Smooth muscle cell (in vitro differentiated cells): ENCODE data around the gene MICALL1. TPM values are rescaled to one million over a fixed set of nuclear protein-coding genes. Genes with fewer than 3 reads are reported as not detected.

Experiments
- DNase-seq: peaks from one replicate; lab custom pipeline; 2025; ENCODE audit not compliant: unreplicated experiment; lab: John Stamatoyannopoulos, UW
- H2AFZ ChIP-seq: fragments of 200-600 bp; sonication (generic); 2 replicates; pipeline ENCODE4 v1.6.0; 2016; ENCODE audit warnings: antibody characterized with exemption, low read depth, mild to moderate bottlenecking
- H3F3A ChIP-seq: fragments of 200-600 bp; sonication (generic); 2 replicates; pipeline ENCODE4 v1.6.0; 2017; ENCODE audit warnings: antibody characterized with exemption, low read depth
- H3K27ac ChIP-seq: fragments of 200-600 bp; sonication (generic); 2 replicates; pipeline ENCODE4 v1.5.1; 2016; ENCODE audit warnings: low read depth, mild to moderate bottlenecking
- H3K27me3 ChIP-seq: fragments of 200-600 bp; sonication (generic); 2 replicates; pipeline ENCODE4 v1.6.1; 2016; ENCODE audit warnings: low read depth, mild to moderate bottlenecking
- H3K36me3 ChIP-seq: fragments of 200-600 bp; sonication (generic); 2 replicates; pipeline ENCODE4 v1.5.1; 2016; ENCODE audit warnings: low read depth
- H3K4me1 ChIP-seq: fragments of 200-600 bp; sonication (generic); 2 replicates; pipeline ENCODE4 v1.5.1; 2016; ENCODE audit warnings: low read depth
- H3K4me2 ChIP-seq: fragments of 200-600 bp; sonication (generic); 2 replicates; pipeline ENCODE4 v1.6.0; 2016; ENCODE audit warnings: mild to moderate bottlenecking
- H3K4me3 ChIP-seq: fragments of 200-600 bp; sonication (generic); 2 replicates; pipeline ENCODE4 v1.5.1; 2016; ENCODE audit warnings: mild to moderate bottlenecking
- H3K79me2 ChIP-seq: fragments of 200-600 bp; sonication (generic); 2 replicates; pipeline ENCODE4 v1.6.0; 2016; ENCODE audit warnings: low read depth, mild to moderate bottlenecking
- H3K9ac ChIP-seq: fragments of 200-600 bp; sonication (generic); 2 replicates; pipeline ENCODE4 v1.6.0; 2016; ENCODE audit warnings: low read depth
- H3K9me3 ChIP-seq: fragments of 200-600 bp; sonication (generic); replicated peaks from 2 replicates; pipeline ENCODE4 v1.5.1; 2016; ENCODE audit warnings: low read depth
- H4K20me1 ChIP-seq: fragments of 200-600 bp; sonication (generic); 2 replicates; pipeline ENCODE4 v1.6.0; 2016; ENCODE audit warnings: low read depth
- WGBS: methylation state at CpG from one replicate; pipeline ENCODE4 v1.1.7; 2016; ENCODE audit warnings: low lambda C conversion rate; 5-methylcytosine and 5-hydroxymethylcytosine counted together
- polyA plus RNA-seq: library from polyadenylated mRNA; unstranded; fragments of >200 nt; fragmentation: Nextera tagmentation; extraction: Ambion mirVana; gene quantifications from 2 replicates; pipeline ENCODE4 v1.2.1, GENCODE V29; 2016
- total RNA-seq: library from RNA; depleted of rRNA; stranded (reverse); fragments of >200 nt; gene quantifications from 2 replicates; pipeline ENCODE4 v1.2.3, GENCODE V29; 2014
- TF ChIP-seq, protein P1 (sequence below): fragments of 200-600 bp; sonication (generic); IDR thresholded peaks from 2 replicates; pipeline ENCODE4 v1.5.1; 2017; ENCODE audit warnings: borderline replicate concordance, mild to moderate bottlenecking, antibody characterized with exemption; ENCODE audit not compliant: insufficient read depth, poor library complexity, severe bottlenecking

Gene MICALL1
- total and polyA plus RNA-seq, 2 experiments from 2014 or later: 8.7 to 24.9 TPM

DNA sequence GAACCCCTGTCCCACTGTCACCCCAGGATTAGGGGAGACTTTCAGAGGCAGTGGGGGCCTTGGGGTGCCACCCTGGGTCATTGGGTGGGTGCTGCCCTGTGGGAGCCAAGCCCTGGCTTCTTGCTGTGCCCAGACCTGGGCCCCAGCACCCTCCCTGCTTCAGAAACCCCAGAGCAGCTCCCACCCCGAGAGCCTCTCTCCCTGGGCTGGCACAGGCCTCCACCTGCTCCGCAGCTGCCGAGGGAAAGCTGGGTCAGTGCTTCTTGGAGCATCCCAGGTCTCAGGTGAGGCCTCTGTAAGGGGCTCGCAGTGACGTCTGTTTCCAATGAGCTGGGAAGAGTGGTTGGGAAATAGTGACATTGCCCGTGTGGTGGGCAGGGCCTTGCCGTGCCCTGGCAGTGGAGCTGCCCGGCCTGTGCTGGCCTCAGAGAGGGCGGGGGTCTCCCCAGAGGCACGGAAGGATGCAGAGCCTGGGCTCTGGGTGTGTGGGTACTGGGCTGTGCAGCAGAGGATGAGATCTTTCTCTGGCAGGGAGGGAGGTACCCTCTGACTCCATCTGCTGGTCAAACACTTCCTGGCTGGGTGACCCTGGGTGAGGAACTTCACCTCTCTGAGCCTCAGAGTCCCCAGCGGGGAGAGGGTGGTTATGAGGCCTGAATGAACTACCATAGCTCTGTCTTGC, 24.3 kb downstream of the MICALL1 start:
- DNase-seq: no peak
- Histone ChIP-seq H3K9ac (no peak overlapping the region), H4K20me1 (peaks cover 33% of the 10 kb centered on the region), H3K4me3 (no peak overlapping the region), H2AFZ (no peak overlapping the region), H3K4me1 (no peaks in the 10 kb centered on the region), H3K4me2 (no peak overlapping the region), H3K27me3 (no peaks in the 10 kb centered on the region), H3K36me3 (peaks cover 4% of the 10 kb centered on the region), H3K79me2 (no peaks in the 10 kb centered on the region), H3K27ac (no peak overlapping the region), H3K9me3 (no peaks in the 10 kb centered on the region), H3F3A (peaks cover 5% of the 10 kb centered on the region)
- WGBS: 93% methylated on average over 11 of the region's 11 CpGs
- TF ChIP-seq, protein P1, sequence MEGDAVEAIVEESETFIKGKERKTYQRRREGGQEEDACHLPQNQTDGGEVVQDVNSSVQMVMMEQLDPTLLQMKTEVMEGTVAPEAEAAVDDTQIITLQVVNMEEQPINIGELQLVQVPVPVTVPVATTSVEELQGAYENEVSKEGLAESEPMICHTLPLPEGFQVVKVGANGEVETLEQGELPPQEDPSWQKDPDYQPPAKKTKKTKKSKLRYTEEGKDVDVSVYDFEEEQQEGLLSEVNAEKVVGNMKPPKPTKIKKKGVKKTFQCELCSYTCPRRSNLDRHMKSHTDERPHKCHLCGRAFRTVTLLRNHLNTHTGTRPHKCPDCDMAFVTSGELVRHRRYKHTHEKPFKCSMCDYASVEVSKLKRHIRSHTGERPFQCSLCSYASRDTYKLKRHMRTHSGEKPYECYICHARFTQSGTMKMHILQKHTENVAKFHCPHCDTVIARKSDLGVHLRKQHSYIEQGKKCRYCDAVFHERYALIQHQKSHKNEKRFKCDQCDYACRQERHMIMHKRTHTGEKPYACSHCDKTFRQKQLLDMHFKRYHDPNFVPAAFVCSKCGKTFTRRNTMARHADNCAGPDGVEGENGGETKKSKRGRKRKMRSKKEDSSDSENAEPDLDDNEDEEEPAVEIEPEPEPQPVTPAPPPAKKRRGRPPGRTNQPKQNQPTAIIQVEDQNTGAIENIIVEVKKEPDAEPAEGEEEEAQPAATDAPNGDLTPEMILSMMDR: peak; percentile 21

DNA sequence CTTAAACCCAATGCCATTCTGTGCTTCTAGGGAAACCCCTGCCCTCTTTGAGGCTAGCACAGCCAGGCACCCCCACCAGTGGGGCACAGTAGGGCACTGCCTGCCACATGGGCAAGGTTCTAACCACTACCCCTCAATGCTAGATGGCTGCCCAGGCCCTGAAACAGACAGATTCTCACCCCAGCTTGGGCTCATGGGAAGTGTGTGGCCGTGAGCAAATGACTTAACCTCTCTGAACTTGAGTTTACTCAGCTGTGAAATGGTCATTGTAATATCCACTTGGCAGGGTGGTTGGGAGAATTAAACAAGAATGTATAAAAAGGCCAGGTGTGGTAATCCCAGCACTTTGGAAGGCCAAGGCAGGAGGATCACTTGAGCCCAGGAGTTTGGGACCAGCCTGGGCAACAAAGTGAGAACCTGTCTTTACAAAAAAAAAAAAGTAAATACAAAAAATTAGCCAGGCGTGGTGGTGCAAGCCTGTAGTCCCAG, 24.9 kb downstream of the MICALL1 start:
- no peak overlapping the region for H3K27ac ChIP-seq
- DNase-seq: no peak
- H3K9me3 ChIP-seq: no peaks in the 10 kb centered on the region
- no peak overlapping the region for H3K9ac ChIP-seq
- H3K27me3 ChIP-seq: no peaks in the 10 kb centered on the region
- H3K36me3 ChIP-seq: peaks cover 4% of the 10 kb centered on the region
- no peaks in the 10 kb centered on the region for H3K79me2 ChIP-seq
- H3K4me2 ChIP-seq: no peak overlapping the region
- H4K20me1 ChIP-seq: peaks cover 33% of the 10 kb centered on the region
- WGBS: 96% methylated on average over 2 of the region's 2 CpGs
- no peak overlapping the region for H2AFZ ChIP-seq
- no peak overlapping the region for H3K4me3 ChIP-seq
- TF ChIP-seq, protein P1: no peak
- H3F3A ChIP-seq: peaks cover 5% of the 10 kb centered on the region
- no peaks in the 10 kb centered on the region for H3K4me1 ChIP-seq

DNA sequence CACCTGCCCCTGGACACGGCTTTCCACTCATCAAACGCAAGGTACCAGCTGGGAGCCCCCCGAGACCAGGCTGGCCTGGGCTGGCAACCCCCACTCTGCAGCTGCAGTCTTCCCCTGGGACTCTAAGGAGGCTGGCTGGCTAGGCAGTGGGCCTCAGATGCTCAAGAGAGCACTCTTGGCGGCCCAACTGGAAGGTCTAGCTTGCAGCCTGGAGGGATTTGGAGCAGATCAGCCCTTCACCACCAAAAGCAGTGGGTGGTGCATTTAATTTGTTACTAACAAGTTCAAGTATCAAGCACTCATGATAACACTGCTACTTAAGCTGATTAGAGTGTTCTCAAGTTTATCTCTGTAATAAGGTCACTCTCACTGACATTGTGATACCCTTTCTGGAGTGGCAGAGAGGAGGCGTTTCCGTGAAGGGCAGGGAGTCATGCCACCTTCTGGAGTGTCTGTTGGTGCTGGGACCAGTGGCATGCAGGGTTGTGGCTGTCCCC, 25.8 kb downstream of the MICALL1 start:
- WGBS: 94% methylated on average over 6 of the region's 6 CpGs
- Histone ChIP-seq H3K36me3 (peaks cover 4% of the 10 kb centered on the region), H3K79me2 (no peaks in the 10 kb centered on the region), H3K27ac (no peak overlapping the region), H3K4me2 (no peak overlapping the region), H3K4me3 (no peak overlapping the region), H3K9ac (no peak overlapping the region), H4K20me1 (peaks cover 25% of the 10 kb centered on the region), H2AFZ (no peak overlapping the region), H3K27me3 (no peaks in the 10 kb centered on the region), H3F3A (peaks cover 5% of the 10 kb centered on the region), H3K4me1 (no peaks in the 10 kb centered on the region), H3K9me3 (no peaks in the 10 kb centered on the region)
- DNase-seq: no peak
- TF ChIP-seq, protein P1: no peak

DNA sequence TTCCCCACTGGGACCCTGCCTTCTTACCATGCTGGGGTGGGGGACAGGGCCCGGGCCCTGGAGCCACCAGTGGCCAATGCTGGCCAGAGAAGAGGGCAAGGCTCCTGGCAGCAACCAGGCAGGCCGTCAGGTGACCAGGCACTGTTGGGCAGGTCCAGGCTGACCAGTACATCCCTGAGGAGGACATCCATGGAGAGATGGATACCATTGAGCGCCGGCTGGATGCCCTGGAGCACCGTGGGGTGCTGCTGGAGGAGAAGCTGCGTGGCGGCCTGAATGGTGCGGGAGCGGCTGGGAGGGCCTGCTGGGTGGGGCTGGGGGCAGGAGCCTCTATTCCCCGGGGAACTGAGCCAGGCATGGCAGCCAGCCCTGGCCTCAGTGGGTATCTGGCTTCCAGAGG, 26.3 kb downstream of the MICALL1 start:
- Histone ChIP-seq H3K9me3 (no peaks in the 10 kb centered on the region), H2AFZ (no peak overlapping the region), H3K4me2 (no peak overlapping the region), H3K27ac (no peak overlapping the region), H3F3A (peaks cover 5% of the 10 kb centered on the region), H3K36me3 (peaks cover 4% of the 10 kb centered on the region), H3K79me2 (no peaks in the 10 kb centered on the region), H3K9ac (no peak overlapping the region), H4K20me1 (peaks cover 24% of the 10 kb centered on the region), H3K4me3 (no peak overlapping the region), H3K27me3 (no peaks in the 10 kb centered on the region), H3K4me1 (no peaks in the 10 kb centered on the region)
- WGBS: 96% methylated on average over 5 of the region's 10 CpGs
- DNase-seq: no peak
- TF ChIP-seq, protein P1: no peak
